K562 treated with DMSO at 1 percent for 4 hours (cell line): ENCODE data around the gene MRPL45. TPM values are rescaled to one million over a fixed set of nuclear protein-coding genes. Genes with fewer than 3 reads are reported as not detected.

Experiments
- total RNA-seq: library from RNA; unstranded; fragments of 300-600 nt; gene quantifications from 2 replicates; pipeline ENCODE4 v1.2.3, GENCODE V29; 2022; ENCODE audit not compliant: insufficient read depth

Gene MRPL45
- total RNA-seq: 56.9 and 60.3 TPM in 2 replicates

DNA sequence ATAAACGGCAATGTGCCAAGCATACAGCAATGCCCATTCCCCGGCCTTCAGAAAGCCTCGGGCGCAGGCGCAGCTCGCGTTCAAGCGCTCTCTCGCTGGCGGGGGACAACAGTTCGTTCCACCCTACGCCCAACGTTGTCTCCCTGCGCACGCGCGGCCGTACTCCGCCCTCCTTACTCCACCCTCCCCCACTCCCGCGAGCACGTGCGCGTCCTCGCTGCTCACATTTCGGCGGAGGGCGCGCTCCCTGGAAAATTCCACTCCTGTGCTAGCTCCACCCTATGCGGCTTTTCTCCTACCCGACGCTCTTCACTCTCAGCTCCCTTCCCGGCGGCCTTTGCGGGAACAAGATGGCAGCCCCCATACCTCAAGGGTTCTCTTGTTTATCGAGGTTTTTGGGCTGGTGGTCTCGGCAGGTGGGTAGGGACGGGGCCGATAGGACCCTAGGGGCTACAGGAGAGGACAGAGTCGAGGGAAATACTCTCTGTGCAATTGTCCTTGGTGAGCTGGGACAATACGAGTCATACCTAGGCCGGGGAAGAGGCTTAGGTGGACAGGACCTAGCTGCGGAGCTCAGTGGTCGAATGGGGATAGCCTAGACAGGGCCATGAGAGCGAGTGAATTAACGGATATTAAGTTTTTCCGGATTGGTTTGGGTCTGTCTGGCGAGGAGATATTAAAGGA is at the start of gene MRPL45:
Gene MRPL45, plus strand, starts transcription at position 335 of the 684 bp plus-strand sequence. Its CDS starts 16 bp downstream, at position 351.

DNA sequence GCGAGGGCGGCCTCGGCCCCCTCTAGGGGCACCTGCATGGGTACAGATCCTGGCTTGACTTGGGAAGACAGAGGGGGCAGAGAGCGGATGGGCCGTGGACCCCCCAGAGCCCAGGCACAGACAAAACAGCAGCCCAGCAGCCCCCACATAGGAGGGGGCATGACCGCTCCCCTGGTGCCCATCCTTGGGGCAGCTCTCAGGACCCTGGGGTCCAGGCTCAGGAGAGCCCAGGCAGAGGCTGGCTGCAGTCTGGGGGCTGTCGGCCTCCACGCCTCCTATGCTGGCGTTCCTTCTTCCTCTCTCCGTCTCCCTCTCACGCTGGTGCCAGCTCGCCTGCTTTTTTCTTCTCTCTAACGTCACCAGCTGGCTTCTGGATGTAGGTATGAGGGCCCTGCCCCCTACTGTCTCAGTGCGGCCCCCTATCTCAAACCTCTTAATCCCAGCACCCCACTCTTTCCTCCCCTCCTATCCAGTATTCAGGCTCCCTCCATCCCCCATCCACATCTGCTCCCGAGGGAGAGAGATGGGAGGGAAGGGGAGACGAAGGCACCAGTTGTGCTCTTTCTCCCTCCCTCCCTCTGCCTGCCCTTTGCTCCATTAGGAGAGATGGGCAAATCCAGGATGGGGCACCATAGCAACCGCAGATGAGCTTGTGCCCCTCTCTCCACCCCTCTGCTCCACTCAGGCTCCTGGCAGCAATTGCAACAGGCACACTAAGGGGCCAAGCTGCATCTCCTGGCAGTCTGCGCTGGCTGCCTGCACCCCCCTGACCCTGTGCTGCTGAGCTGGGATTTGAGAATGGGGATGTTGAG is 46.8 kb downstream of the MRPL45 start, which contains the start of gene GPR179:
Gene GPR179, minus strand, starts transcription at position 349 of the 812 bp plus-strand sequence. Its CDS starts 167 bp downstream, at position 182.

DNA sequence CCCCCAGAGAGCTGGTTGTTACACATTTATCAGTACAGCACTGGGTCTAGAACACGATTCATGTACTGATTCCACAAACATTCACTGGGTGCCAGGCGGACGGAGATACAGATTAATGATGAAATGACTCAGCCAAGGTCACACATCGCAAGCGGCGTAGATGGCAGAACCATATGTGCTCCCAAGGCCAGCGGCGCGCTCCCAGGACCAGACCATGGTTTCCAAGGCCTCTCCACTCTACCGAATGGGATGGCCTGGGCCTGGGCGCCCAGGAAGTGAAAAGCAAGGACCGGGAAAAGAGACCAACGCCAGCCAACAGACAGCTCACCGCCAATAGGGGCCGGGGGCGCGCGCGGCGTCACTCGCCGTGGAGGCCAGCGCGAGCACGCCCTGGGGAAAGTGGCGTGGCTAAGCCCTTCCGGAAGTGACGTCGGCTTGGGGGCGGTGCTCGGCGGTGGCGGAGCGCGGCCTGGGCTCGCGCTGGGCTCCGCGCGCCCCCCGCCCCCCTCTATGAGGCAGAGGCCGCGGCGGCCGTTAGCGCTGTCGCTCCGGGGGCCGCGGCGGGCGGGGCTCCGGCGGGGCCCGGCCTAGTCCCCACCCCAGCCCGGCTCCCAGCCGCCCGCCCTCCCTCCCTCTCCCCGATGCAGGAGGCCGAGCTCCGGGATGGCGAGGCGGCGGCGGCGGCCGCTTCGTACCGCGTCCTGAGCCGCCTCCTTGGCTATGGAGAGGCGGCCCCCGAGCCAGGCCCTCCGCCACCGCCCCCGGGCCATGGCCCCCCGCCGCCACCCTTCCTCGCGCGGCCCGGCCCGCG is 54.6 kb downstream of the MRPL45 start, which contains the start of gene SOCS7:
Gene SOCS7, plus strand, starts transcription at position 433 of the 811 bp plus-strand sequence. Its CDS starts 209 bp downstream, at position 642.

Other genes starting within 250 kb of the MRPL45 start
- gene TBC1D3C, start 228.5 kb upstream of the MRPL45 start, total RNA-seq: not detected in 2 replicates
- gene TBC1D3E, start 169.2 kb upstream of the MRPL45 start, total RNA-seq: not detected in 2 replicates
- gene TBC1D3, start 104.6 kb upstream of the MRPL45 start, total RNA-seq: 1.2 and 2.8 TPM in 2 replicates
- not detected in 2 replicates for gene GPR179, start 46.8 kb downstream of the MRPL45 start, total RNA-seq
- gene SOCS7, start 54.7 kb downstream of the MRPL45 start, total RNA-seq: 22.5 and 29.0 TPM in 2 replicates
- gene ARHGAP23, start 131.3 kb downstream of the MRPL45 start, total RNA-seq: not detected in 2 replicates